AG10803 (cell line): ENCODE measurements around the gene STOM.
A peak's percentile ranks its signal among the peaks of the same experiment; 100 is the strongest.

Experiments used
- DNase-seq: peaks from one replicate; pipeline ENCODE4 v3.0.0; 2010; ENCODE audit warnings: low read depth
- H3K4me3 ChIP-seq: 2 replicates; pipeline ENCODE4 v1.5.1; 2011; ENCODE audit warnings: mild to moderate bottlenecking, low read length, control low read depth
- CTCF ChIP-seq: conservative IDR thresholded peaks from 2 replicates; pipeline ENCODE4 v1.5.1; 2011; ENCODE audit warnings: mild to moderate bottlenecking, low read length, control low read depth, inconsistent platforms

Gene STOM

GRCh38 chr9:121289026-121289771 lies 80.9 kb downstream of the STOM start:
- H3K4me3 ChIP-seq = no peak overlapping the region
- DNase-seq = peak; percentile 80
- no peak for TF ChIP-seq CTCF
